GM12875 (cell line): ENCODE data around the gene LDB2.

Experiments used
- H3K4me3 ChIP-seq: one replicate; pipeline ENCODE4 v1.5.1; 2011; ENCODE audit warnings: low read depth, low read length, control low read depth
- TF ChIP-seq, protein P1 (sequence below): IDR thresholded peaks from 2 replicates; pipeline ENCODE4 v1.5.1; 2011; ENCODE audit warnings: low read depth, mild to moderate bottlenecking, control low read depth, inconsistent platforms, low read length, moderate library complexity, borderline replicate concordance; ENCODE audit not compliant: insufficient read depth

The LDB2 gene

DNA sequence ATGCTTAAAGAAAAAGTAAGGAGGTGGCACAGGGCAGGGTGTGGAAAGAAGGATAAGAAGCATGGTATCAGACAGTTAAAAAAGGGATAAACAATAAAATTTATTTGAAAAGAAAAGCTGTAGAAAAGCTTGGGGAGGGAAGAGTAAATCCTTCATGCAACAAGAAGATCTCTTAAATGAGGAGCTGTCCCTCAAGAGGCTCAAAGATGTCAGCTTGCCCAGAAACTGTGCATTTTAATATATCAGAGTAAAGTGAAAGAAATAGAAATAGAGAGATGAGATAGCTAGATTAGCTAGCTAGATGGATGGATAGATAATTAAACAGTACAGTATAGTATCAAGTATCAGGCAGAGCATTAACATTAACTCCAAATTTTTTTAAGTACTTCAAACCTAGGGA lies 170.3 kb downstream of the LDB2 start:
- no peak overlapping the region for H3K4me3 ChIP-seq
- TF ChIP-seq, protein P1, sequence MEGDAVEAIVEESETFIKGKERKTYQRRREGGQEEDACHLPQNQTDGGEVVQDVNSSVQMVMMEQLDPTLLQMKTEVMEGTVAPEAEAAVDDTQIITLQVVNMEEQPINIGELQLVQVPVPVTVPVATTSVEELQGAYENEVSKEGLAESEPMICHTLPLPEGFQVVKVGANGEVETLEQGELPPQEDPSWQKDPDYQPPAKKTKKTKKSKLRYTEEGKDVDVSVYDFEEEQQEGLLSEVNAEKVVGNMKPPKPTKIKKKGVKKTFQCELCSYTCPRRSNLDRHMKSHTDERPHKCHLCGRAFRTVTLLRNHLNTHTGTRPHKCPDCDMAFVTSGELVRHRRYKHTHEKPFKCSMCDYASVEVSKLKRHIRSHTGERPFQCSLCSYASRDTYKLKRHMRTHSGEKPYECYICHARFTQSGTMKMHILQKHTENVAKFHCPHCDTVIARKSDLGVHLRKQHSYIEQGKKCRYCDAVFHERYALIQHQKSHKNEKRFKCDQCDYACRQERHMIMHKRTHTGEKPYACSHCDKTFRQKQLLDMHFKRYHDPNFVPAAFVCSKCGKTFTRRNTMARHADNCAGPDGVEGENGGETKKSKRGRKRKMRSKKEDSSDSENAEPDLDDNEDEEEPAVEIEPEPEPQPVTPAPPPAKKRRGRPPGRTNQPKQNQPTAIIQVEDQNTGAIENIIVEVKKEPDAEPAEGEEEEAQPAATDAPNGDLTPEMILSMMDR, result no peak

DNA sequence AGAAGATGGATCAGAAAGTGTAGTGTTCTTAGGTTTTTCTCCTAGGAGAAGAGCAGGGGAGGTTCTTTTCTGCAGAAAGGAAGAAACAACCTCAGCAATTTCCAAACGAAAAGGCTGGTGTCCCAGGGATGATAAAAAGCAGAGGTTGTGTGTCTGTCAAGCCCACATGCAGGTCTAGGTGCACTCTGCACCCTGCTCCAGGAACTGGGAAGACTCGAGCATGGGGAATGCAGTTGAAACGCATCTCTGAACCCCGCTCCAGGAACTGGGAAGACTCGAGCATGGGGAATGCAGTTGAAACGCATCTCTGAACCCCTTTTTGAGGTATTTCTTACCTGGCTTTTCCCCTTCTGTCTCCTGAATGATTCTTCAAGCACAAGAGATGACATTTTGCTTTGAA lies 171.2 kb downstream of the LDB2 start:
- no peak overlapping the region for H3K4me3 ChIP-seq
- TF ChIP-seq, protein P1, result no peak

DNA sequence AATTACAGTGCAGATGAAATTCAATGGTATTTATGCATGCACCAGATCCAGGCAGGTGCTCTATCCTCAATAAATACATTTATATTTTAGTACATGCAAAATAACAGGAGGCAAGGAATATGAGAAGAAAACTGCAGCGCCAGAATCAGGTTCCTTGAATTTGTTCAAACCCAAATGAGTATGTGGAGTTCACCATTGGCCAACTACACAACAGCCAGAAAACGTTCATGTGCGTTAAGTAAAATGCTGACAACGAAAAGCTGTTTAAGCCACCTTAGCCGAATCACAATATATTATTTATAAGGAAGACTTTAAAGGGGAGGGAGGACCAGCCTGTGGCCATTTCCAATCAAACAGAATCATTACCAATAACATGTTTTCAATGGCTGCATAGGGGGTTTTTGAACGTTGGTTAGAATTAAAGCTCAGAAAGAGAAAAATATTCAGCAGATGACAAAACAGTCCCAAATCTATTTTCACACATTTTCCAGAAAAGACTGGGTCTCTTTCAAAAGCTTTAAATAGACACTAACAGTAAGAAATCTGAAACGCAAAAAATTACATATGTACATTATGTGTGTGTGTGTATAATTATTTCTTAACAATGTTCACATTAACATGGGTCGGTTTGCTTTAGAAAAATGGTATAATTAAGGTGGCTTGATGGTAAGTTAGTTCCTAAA lies 171.9 kb downstream of the LDB2 start:
- H3K4me3 ChIP-seq, result no peak overlapping the region
- TF ChIP-seq, protein P1, result no peak

DNA sequence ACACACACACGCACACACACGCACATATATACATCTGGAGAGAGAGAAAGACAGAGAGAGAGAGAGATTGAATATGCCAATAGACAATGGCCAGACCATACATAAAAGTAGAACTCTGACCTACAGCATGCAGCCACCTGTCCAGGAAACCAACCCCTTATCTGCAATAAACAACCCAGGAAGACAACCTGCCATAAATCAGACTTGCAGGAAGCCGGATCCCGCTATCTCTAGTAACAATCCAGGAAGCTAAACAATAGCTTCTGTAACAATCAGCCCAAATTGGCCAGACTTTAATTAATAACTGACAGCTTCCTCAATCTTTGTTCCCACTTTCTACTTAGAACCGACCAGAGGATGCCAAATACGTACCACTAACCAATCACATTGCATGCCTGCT lies 173.2 kb downstream of the LDB2 start:
- TF ChIP-seq, protein P1, result no peak
- H3K4me3 ChIP-seq, result no peak overlapping the region

DNA sequence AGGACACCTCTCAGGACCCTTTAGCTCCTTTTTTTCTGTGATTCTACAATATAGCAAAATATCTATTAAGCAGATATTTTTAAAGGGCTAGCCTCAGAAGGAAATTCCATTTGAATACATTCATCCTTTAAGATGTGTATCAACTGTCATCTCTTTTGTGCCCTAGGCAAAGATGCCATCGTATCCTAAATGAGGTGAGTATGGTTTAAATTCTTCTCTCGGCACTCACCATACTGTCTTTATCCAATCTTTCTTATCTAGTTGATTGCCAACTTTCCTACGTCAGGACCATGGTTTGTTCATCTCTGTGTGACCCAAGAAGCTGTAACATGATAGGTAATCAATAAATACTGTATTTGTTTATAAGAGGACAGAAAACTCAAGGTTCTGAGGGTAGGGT lies 176.0 kb downstream of the LDB2 start:
- TF ChIP-seq, protein P1, result no peak
- H3K4me3 ChIP-seq, result no peak overlapping the region

DNA sequence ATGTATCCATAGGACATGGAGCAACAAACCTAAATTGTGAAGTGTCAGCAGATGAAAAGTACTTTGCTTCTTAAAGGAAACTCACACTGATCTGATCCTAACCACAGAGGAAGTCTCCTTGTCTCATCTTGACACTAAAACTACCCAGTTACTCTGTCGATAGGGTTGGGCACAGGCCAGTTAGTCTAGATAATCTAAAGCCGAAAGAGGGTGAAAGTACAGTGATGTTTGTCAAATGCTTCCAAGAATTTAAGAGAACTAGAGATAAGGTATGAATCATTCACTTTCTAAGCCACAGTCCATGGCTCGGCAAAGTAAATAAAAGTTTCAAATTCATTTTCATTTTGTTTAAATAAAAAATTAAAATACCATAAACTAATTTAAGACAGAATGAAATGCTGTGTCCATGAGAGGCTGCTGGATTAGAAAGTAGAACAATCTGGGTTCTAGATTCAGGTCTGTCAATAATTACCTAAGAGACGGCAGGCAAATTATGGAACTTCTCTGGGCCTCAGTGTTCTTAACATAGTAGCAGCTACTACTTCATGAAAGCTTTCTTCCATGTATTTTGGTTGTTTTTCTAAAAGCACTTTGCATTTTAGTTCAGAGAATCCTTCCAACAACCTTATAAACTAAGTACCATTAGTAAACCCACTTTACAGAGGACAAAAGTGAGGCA lies 176.7 kb downstream of the LDB2 start:
- TF ChIP-seq, protein P1, result no peak
- H3K4me3 ChIP-seq, result no peak overlapping the region

DNA sequence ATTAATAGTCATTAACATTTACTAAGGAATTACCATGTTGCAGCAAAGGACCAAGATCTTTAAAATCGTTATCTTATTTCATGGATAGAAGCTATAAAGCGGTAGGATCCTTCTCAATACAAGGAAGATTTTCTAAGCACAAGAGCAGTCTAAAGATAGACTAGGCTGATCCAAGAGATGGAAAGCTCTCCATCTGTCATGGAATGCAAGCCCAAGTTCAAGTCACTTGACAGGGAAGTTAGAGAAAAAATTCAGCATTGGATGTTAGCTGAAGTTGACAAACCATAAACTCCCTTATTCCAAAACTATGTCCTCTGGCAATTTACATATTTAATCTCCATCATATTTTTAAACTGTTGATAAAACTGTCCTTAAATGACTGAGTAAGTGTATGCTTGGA lies 177.7 kb downstream of the LDB2 start:
- H3K4me3 ChIP-seq, result no peak overlapping the region
- TF ChIP-seq, protein P1, result no peak
